K562 (cell line): Measurements from ENCODE around the gene KMT2C. TPM values are rescaled to one million over a fixed set of nuclear protein-coding genes. Genes with fewer than 3 reads are reported as not detected.

ENCODE experiments used
- BCL6 ChIP-seq: fragments of 250-450 bp; sonication (Bioruptor Pico); IDR thresholded peaks from 2 replicates; pipeline ENCODE4 v1.4.0; 2020
- BRD9 ChIP-seq: fragments of 450-650 bp; IDR thresholded peaks from 2 replicates; pipeline ENCODE4 v1.6.1; 2018; ENCODE audit warnings: low read depth; ENCODE audit not compliant: partially characterized antibody
- CREBBP ChIP-seq: IDR thresholded peaks from one replicate; pipeline ENCODE4 v1.6.1; 2012; ENCODE audit warnings: low read depth, mild to moderate bottlenecking, control low read depth, inconsistent platforms, low read length
- ELF4 ChIP-seq: fragments of 450-650 bp; formaldehyde crosslinking; IDR thresholded peaks from 2 replicates; pipeline ENCODE4 v1.4.0; 2022; ENCODE audit warnings: missing genetic modification characterization
- FOXJ2 ChIP-seq: fragments of 200-800 bp; sonication (Bioruptor generic); IDR thresholded peaks from 2 replicates; pipeline ENCODE4 v1.6.1; 2016; ENCODE audit warnings: missing genetic modification characterization, missing compliant biosample characterization
- HLTF ChIP-seq: fragments of 450-650 bp; IDR thresholded peaks from 2 replicates; pipeline ENCODE4 v1.6.1; 2016
- HOXB6 ChIP-seq: fragments of 250-450 bp; sonication (Bioruptor Pico); IDR thresholded peaks from 2 replicates; pipeline ENCODE4 v1.5.1; 2022; ENCODE audit warnings: mild to moderate bottlenecking, borderline replicate concordance
- POLR2AphosphoS2 ChIP-seq: IDR thresholded peaks from 2 replicates; pipeline ENCODE4 v1.6.1; 2012; ENCODE audit warnings: low read length, improper control_type of control experiment
- PPARD ChIP-seq: fragments of 250-450 bp; sonication (Bioruptor Pico); IDR thresholded peaks from 2 replicates; pipeline ENCODE4 v1.8.0; 2022; ENCODE audit warnings: inconsistent platforms, mild to moderate bottlenecking, moderate library complexity
- RCOR1 ChIP-seq, 2 experiments: IDR thresholded peaks; 2 replicates each; pipeline ENCODE4 v1.6.1; 2012; ENCODE audit warnings: low read depth in 2 of 2, low read length in 2 of 2, borderline replicate concordance in 1 of 2, improper control_type of control experiment in 1 of 2
- SRSF3 ChIP-seq: fragments of 200-400 bp; formaldehyde crosslinking; IDR thresholded peaks from 2 replicates; pipeline ENCODE4 v1.6.1; 2016; ENCODE audit warnings: mild to moderate bottlenecking, low read length, moderate library complexity; ENCODE audit not compliant: insufficient read depth
- TEAD1 ChIP-seq, 2 experiments: fragments of 450-650 bp in 1 of 2; sonication (generic) in 1 of 2; formaldehyde crosslinking; IDR thresholded peaks; 2 replicates each; pipeline versions ENCODE4 v1.4.0 to v1.8.0; 2020 to 2022; ENCODE audit warnings: mild to moderate bottlenecking in 2 of 2, missing genetic modification reagents in 1 of 2
- ZBTB17 ChIP-seq: fragments of 450-650 bp; formaldehyde crosslinking; IDR thresholded peaks from 2 replicates; pipeline ENCODE4 v1.4.0; 2020; ENCODE audit warnings: mild to moderate bottlenecking
- ZNF239 ChIP-seq: fragments of 250-450 bp; sonication (Bioruptor Pico); IDR thresholded peaks from 2 replicates; pipeline ENCODE4 v1.4.0; 2020; ENCODE audit warnings: mild to moderate bottlenecking
- ZNF79 ChIP-seq: fragments of 250-450 bp; sonication (Bioruptor Pico); IDR thresholded peaks from 2 replicates; pipeline ENCODE4 v1.4.0; 2020; ENCODE audit warnings: low read depth, mild to moderate bottlenecking, moderate library complexity
- polyA plus RNA-seq, 8 experiments: library from polyadenylated mRNA; depleted of rRNA in 4 of 8; stranded (reverse) in 5 of 8; unstranded in 3 of 8; fragments of >200 nt; fragmentation: Nextera tagmentation in 2 of 8; fragmentation: Illumina TruSeq in 1 of 8; extraction: Ambion mirVana in 2 of 8; extraction: Trizol in 1 of 8; gene quantifications; 2 replicates each; pipeline versions ENCODE4 v1.2.1 to v1.2.3, GENCODE V29; 2011 to 2014; ENCODE audit warnings: inconsistent platforms in 1 of 8, missing spikeins in 1 of 8
- total RNA-seq, 7 experiments: library from RNA; depleted of rRNA in 6 of 7; stranded (reverse); fragments of >200 nt in 6 of 7; fragmentation: Illumina TruSeq in 2 of 7; extraction: Trizol in 2 of 7; gene quantifications; 2 replicates each; pipeline versions ENCODE4 v1.2.1 to v1.2.3, GENCODE V29; 2011 to 2021; ENCODE audit warnings: low replicate concordance in 1 of 7
- TF ChIP-seq, protein P1 (sequence below): IDR thresholded peaks from 2 replicates; pipeline ENCODE4 v1.6.1; 2016; ENCODE audit warnings: missing genetic modification characterization, missing compliant biosample characterization
- TF ChIP-seq, protein P2 (sequence below), 2 experiments: fragments of 450-650 bp; conservative IDR thresholded peaks; 2 replicates each; pipeline ENCODE4 v1.6.1; 2017; ENCODE audit warnings: mild to moderate bottlenecking in 2 of 2, moderate library complexity in 2 of 2
- TF ChIP-seq, protein P3 (sequence below), 2 experiments: IDR thresholded peaks; 2 replicates each; pipeline ENCODE4 v1.6.1; 2011; ENCODE audit warnings: borderline replicate concordance in 1 of 2, control low read depth in 1 of 2, low read depth in 1 of 2, low read length in 1 of 2, mild to moderate bottlenecking in 1 of 2, mixed read lengths in 1 of 2, moderate library complexity in 1 of 2; ENCODE audit not compliant: insufficient read depth in 1 of 2, insufficient read length in 1 of 2, poor library complexity in 1 of 2, severe bottlenecking in 1 of 2; ENCODE audit errors: extremely low read depth in 1 of 2

Gene KMT2C
- total and polyA plus RNA-seq, 9 of the 15 experiments (the other 6 are each of a cell fraction or from before 2014, with no cell fraction given) = 4.9 to 67.8 (median 27.1) TPM

DNA sequence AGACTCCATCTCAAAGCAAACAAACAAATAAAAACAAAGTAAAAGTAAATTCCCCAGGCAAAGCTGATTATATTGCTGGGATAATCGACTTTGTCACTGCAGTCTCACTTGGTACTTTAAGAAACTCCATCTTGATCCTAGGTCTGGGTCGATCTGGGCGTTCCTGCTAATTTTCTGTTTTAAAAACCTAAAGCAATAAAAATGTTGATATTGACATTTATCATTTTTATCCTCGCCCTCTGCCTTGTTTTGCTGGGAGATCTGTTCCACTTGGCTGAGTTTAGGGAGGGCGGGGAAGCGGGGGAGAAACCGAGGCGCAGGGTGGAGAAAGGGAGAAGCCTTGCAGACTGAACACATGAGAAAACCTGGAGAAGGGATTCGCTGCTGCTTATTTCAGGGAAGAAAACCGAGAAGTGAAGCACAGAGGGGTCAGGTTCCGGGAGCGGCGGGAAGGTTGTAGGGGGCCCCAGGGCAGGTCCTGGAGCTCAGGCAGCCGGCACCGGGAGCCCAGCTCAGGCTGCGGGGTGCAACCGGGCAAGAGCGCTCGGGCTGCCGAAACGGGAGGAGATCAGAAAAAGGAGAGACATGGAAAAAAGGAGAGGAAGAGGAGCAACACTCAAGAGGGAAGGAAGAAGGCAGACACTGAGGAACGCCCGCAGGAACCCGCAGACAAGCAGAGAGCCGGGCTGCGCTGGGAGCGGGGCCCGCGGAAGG is 27.3 kb upstream of the KMT2C start (continued):
- TF ChIP-seq RCOR1 (IDR thresholded peaks at IDR 0.05; ENCODE audit: borderline replicate concordance in 1 of 2, low read depth in 2 of 2, low read length in 2 of 2) = no peak; a peak in 1 of 4 replicates
- TF ChIP-seq, protein P1, sequence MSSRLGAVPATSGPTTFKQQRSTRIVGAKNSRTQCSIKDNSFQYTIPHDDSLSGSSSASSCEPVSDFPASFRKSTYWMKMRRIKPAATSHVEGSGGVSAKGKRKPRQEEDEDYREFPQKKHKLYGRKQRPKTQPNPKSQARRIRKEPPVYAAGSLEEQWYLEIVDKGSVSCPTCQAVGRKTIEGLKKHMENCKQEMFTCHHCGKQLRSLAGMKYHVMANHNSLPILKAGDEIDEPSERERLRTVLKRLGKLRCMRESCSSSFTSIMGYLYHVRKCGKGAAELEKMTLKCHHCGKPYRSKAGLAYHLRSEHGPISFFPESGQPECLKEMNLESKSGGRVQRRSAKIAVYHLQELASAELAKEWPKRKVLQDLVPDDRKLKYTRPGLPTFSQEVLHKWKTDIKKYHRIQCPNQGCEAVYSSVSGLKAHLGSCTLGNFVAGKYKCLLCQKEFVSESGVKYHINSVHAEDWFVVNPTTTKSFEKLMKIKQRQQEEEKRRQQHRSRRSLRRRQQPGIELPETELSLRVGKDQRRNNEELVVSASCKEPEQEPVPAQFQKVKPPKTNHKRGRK (tag) = no peak
- peak; percentile 27; the same call in 1 of the 2 replicates for TF ChIP-seq FOXJ2 (tag)
- peak; percentile 74 for TF ChIP-seq ZBTB17 (CRISPR knock-in tag)
- no peak for TF ChIP-seq ZNF239 (CRISPR knock-in tag)
- no peak for TF ChIP-seq PPARD (CRISPR knock-in tag)
- TF ChIP-seq CREBBP = no peak
- TF ChIP-seq ELF4 (CRISPR knock-in tag) = peak; percentile 64; the same call in 1 of the 2 replicates
- TF ChIP-seq, protein P2, sequence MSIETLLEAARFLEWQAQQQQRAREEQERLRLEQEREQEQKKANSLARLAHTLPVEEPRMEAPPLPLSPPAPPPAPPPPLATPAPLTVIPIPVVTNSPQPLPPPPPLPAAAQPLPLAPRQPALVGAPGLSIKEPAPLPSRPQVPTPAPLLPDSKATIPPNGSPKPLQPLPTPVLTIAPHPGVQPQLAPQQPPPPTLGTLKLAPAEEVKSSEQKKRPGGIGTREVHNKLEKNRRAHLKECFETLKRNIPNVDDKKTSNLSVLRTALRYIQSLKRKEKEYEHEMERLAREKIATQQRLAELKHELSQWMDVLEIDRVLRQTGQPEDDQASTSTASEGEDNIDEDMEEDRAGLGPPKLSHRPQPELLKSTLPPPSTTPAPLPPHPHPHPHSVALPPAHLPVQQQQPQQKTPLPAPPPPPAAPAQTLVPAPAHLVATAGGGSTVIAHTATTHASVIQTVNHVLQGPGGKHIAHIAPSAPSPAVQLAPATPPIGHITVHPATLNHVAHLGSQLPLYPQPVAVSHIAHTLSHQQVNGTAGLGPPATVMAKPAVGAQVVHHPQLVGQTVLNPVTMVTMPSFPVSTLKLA (conservative IDR thresholded peaks at IDR 0.05) = peak in 1 of 2 experiments; percentile 17; a peak in 3 of 4 replicates
- TF ChIP-seq HOXB6 (CRISPR knock-in tag) = no peak
- TF ChIP-seq, protein P3, sequence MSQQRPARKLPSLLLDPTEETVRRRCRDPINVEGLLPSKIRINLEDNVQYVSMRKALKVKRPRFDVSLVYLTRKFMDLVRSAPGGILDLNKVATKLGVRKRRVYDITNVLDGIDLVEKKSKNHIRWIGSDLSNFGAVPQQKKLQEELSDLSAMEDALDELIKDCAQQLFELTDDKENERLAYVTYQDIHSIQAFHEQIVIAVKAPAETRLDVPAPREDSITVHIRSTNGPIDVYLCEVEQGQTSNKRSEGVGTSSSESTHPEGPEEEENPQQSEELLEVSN (IDR thresholded peaks at IDR 0.05; ENCODE audit: borderline replicate concordance in 1 of 2, extremely low read depth in 1 of 2, insufficient read depth in 1 of 2, insufficient read length in 1 of 2, low read depth in 1 of 2, low read length in 1 of 2, poor library complexity in 1 of 2, severe bottlenecking in 1 of 2) = no peak
- TF ChIP-seq ZNF79 (CRISPR knock-in tag) = 0 out of 2 replicates have a peak, but pooled peaks have one; percentile 31
- TF ChIP-seq BRD9 = peak; percentile 41
- no peak for TF ChIP-seq SRSF3
- TF ChIP-seq HLTF = peak; percentile 94
- peak in 1 of 2 experiments; percentile 67; a peak in 1 of 4 replicates for TF ChIP-seq TEAD1 (CRISPR knock-in tag; IDR thresholded peaks at IDR 0.05)
- no peak for TF ChIP-seq BCL6 (CRISPR knock-in tag)
- TF ChIP-seq POLR2AphosphoS2 = no peak
